Activated CD4-positive, alpha-beta T cell treated with anti-CD3 and anti-CD28 coated beads, Interleukin-2, amount 50 U/mL, for 1 hour (primary cell): ENCODE data around the gene CUEDC1.
A peak's percentile ranks its signal among the peaks of the same experiment; 100 is the strongest.
"Not testable (repeated sequence)": the region's sequence is repeated elsewhere in the genome, so short reads cannot be mapped to it uniquely, and the experiment has no call there.

Source experiments
- DNase-seq: peaks from one replicate; pipeline ENCODE4 v3.0.0-alpha.2; 2020

Gene CUEDC1

DNA sequence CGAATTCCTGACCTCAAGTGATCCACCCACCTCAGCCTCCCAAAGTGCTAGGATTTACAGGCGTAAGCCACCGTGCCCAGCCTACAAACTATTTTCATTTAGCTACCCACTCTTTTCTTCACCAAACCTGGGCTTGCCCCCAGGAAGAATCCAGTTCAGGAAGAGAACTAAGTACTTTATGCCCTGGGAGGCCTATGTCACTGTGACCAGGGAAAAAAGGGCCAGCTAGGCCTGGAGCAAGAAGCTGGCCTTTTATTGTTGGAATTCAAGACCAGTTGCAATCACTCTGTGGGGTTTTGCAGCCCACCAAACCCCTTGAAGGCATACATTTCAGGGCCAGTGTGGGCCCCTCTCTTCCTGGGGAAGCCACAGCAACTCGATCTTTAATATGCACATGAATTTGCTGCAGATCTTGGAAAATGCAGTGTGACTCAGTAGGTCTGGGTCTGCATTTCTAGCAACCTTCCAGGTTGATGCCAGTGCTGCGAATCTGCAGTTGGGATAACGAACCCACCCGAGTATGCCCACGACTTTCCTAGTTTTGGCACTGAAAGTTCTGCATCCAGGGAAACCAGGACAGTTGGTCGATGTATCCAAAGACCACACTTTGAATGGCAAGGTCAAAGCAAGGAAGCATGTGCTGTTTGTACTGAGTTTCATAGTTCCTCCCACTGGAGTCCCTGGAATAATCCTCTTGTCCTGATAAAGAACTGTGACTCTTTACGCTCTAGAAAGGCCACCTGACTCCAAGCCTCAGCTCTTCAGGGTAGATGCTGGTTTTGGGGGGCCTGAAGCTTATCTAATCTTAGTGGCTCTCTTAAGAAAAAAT, 98.2 kb downstream of the CUEDC1 start:
- no peak for DNase-seq

DNA sequence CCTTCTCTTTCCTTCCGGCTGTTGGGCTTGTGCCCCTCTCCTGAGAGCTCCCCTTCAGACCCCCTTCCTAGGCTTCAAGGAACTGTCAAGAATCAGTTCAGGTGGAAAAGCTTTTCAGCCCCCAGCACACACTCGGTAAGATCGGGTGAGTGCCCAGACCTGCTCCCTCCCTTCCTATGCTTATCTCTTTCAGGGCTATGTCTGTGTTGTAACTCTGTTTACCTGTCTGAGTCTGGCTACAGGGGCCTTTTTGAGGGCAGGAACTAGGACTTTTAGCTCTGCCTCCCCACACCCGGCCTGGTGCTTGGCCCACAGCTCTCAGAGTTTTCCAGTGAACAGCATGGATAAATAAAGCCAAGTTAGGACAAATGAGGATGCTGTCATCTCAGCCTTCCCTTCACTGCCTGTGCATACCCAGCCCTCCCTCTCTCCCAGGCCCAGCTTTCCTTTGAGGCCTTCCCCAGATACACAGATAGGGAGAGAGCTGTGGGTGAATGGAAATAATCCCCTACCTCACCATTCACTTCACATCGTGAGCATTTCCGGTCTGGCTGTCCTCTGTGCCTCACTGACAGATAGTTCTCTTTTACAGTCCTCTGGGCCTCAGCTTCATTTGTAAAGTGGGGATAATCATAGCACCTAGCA, 99.7 kb downstream of the CUEDC1 start:
- no peak for DNase-seq

DNA sequence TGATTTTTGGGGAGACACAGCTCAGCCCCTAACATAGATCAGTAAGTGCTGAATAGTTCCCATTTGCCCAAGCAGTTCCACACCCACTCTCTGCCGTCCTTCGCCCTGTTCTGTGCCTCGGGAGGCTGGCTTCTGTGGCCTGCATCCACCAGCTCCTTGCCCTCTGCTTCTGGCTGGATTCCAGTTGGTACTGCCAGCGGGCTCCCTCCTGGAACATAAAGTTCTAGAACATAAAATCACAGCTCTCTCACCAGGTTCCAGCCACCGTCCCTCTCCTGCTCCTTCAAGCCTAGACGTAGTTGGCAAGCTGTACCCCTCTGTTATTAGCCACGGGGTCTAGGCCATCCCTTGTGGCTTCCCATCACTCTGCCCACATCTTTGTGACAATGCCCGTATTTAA, 101.5 kb downstream of the CUEDC1 start:
- DNase-seq = no peak

DNA sequence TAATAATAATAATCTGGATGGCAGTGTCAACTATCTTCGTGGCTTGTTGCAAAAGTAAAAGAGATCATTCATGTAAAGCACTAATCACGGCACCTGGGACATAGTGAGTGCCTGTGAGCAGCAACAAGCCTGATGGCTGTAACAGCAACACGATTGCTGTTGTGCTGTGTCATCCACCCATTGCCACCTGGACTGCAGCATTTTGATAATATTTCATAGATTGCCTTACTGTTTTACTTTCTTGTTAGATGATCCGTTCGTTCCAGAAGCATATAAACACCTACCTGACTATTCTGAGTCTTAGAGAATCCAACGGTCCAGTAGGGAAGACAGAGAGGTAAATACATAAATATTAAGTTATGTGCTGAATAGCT, 102.3 kb downstream of the CUEDC1 start:
- DNase-seq = no peak

DNA sequence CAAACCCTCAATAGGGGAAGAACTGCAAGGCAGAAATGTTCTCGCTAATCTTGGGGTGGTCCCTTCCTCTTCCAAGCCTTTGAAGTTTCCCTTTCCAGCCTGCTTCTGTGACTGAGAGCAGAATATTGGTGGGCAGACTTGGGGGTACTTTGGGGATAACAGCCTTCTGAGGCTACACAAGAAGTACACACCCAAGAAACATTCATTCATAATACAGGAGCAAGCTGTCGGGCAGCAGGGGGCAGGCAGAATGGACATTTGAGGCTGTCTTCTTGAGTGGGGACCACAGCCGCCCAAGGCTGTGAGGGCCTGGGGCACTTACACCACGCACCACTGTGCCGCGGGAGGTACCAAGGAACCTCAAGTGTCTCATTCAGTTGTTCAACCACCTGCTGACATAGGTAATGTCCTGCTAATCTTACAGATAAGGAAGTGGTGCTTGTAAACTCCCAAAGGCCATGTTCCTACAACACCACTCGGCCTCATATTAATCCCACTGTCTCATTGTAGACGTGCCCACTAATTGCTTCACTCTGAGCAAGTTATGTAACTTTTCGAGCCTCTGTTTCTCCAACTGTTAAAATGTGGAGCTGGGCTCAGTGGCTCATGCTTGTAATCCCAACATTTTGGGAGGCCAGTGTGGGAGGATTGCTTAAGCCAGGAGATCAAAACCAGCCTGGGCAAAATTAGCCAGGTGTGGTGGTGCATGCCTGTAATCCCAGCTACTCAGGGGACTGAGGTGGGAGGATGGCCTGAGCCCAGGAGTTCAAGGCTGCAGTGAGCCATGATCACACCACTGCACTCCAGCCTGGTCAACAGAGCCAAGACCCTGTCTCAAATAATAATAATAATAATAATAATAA, 102.9 kb downstream of the CUEDC1 start:
- no peak for DNase-seq

DNA sequence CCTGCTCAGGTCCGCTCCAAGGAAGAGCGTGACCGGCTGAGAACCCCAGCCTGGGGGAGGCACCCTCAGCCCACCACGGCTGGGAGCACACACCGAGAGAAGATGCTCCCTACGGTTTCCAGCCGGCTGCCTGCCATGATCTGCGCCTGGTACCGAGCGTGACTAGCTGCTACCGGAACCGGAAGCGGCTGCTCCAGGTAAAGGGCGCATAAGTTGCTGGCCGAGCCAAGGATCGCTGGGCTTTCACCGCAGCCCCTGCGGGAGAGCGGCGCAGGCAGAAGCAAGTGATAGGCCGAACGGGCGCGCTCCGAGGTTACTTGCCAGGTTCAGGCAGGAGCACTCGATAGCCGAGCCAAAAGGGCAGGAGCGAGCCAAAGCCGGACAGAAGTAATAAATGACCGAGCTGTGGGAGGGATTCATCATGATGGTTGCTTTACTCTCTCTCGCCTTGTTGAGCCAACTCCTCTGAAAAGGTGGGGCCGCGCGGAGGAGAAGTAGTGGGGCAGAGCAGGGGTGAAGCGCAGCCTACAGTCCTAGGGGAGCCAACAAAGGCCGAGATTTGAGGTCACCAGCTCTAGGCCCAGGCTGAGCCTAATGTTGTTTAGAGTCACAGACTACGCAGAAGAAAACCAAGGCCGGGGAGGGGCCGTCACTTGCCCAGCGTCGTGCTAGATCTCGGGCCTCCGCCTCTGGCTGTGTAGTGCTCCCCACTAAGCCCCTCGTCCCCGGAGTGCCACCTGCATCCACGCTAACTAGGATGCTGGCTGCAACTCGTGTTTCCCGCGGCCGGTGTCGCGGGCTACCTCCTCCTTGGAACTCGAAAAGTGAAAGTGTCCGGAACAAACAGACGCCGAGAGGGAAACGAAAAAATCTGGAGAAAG, 105.1 kb downstream of the CUEDC1 start, which contains the start of gene MRPS23:
Gene MRPS23, minus strand, starts transcription at position 171 of the 881 bp plus-strand sequence. Its CDS starts 34 bp downstream, at position 137.
- DNase-seq = peak; percentile 95

DNA sequence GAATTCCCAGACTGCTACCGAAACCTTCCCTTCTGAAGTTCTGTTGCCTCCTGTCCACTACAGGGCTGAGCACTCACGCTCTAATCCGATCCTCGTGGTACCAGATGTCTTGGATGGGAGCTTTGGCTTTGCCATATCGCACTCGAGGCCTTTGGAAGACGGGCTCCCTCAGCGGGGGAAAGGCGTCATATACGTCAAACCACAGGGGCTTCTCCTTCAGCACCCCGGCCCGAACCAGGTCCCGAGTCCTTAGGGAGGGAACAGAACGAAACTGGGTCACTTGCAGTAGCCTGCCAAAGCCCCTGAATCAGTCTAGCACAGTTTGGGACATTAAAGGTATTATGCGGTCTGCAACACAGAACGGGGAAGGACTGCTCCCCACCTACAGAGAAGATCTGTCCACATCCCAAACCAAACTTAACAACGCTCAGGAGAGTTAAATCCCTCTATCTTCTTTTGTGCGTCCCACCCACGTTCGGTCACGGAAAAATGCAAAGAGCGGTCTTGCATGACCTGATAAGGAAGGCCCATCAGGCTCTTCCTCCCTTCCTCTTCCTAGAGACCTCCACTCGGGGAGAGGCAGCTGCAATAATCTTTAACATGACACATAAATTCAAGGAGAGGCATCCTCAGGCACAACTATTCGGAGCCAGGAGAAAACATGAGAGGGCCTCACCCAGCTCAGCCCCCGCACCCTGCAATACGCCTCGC, 105.9 kb downstream of the CUEDC1 start:
- DNase-seq = no peak

DNA sequence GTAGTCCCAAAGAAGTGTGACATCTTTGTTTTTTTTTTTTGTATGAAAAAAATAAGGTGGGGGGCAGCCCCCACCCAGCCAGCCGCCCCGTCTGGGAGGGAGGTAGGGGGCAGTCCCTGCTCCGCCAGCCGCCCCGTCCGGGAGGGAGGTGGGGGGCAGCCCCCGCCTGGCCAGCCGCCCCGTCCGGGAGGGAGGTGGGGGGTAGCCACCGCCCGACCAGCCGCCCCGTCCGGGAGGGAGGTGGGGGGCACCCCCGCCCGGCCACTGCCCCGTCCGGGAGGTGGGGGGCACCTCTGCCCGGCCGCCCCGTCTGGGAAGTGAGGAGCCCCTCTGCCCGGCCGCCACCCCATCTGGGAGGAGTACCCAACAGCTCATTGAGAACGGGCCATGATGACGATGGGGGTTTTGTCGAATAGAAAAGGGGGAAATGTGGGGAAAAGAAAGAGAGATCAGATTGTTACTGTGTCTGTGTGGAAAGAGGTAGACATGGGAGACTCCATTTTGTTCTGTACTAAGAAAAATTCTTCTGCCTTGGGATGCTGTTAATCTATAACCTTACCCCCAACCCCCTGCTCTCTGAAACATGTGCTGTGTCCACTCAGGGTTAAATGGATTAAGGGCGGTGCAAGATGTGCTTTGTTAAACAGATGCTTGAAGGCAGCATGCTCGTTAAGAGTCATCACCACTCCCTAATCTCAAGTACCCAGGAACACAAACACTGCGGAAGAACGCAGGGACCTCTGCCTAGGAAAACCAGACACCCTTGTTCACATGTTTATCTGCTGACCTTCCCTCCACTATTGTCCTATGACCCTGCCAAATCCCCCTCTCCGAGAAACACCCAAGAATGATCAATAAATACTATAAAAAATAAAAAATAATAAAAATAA, 108.9 kb downstream of the CUEDC1 start:
- DNase-seq = not testable (repeated sequence)

GRCh38 chr17:57842280-57842679, 112.9 kb downstream of the CUEDC1 start:
- DNase-seq = no peak

- no peak for DNase-seq
These were observed 115.7 kb downstream of the CUEDC1 start for GRCh38 chr17:57839571-57839923.

- DNase-seq = no peak
These were observed 116.2 kb downstream of the CUEDC1 start for GRCh38 chr17:57838857-57839570.

DNA sequence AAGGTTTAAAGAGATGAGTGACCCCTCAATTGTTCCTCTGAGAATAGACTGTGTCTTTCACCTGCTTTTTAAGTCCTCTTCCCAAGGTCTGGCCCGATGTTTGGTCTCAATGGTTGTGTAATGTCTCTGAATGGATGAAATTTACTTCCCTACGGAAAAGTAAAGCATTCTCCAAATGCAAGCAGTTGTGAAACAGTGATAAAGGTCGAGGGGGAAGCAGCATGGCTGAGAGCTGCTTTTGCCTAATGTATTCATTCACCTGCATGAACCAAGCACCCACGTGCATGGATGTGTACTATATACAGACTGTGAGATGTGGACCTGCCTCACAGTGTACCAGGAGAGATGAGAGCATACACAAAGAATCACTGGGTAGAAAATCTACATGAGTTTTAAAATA, 116.8 kb downstream of the CUEDC1 start:
- DNase-seq = no peak

DNA sequence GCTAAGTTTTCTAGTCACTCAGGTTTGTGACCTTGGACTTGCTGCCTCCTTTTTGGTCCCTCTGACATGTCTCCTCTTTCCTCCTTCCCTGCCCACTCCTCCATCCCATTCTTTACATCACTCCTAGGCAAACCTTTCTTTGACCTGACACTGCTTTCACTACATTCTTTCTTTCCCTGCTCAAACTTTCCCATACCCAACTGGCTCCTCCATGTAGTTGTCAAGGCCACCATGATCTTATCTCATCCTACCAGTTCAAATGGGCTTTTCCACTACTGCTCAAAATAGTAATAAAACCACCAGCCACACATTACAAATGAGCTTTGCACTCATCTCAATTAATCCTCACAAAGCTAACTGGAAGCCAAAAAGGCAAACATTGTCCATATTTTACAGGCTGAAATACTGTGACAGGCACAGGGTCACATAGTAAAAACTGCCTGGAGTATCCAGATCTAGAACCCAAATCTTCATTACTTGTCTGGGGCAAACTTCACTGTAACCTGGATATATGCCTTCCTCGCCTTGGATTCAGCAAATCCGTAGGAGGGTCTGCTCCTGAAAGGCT, 119.8 kb downstream of the CUEDC1 start:
- DNase-seq = no peak

GRCh38 chr17:57834146-57834741, 121.0 kb downstream of the CUEDC1 start:
- no peak for DNase-seq

DNA sequence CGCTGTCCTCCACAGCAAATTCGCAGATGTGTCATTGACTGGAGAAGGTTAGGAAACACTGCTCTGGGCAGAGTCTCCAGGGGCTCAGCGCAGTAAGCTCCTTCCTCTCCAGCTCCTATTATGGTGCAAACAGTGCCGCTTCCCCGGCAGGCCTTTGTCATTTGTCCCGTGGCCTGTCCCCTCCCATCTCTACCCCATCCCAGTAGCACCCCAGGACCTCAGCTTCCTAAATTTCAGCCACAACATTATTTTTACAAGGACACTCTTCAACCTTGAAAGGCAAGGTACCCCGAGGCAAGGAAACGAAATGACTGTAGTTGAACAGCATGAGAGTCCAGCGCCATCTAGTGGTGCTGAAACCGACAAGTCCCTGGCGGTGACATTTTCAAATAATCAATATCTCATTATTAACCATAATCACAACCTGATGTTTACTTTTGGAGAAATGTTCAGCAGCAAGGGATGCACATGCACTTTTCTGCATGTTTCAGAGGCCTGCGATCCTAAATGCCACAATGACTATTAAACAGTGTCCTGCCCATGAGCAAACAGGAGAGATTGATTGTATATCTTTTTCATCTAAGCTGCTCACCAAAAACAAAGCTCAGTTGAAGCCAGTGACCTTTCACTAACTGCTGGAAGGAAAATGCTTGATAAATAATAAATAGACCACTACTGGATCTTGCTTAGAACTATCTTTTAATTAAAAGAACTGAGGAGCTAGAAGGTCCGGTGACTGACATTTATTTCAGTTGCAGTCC, 121.9 kb downstream of the CUEDC1 start:
- DNase-seq = peak; percentile 68

DNA sequence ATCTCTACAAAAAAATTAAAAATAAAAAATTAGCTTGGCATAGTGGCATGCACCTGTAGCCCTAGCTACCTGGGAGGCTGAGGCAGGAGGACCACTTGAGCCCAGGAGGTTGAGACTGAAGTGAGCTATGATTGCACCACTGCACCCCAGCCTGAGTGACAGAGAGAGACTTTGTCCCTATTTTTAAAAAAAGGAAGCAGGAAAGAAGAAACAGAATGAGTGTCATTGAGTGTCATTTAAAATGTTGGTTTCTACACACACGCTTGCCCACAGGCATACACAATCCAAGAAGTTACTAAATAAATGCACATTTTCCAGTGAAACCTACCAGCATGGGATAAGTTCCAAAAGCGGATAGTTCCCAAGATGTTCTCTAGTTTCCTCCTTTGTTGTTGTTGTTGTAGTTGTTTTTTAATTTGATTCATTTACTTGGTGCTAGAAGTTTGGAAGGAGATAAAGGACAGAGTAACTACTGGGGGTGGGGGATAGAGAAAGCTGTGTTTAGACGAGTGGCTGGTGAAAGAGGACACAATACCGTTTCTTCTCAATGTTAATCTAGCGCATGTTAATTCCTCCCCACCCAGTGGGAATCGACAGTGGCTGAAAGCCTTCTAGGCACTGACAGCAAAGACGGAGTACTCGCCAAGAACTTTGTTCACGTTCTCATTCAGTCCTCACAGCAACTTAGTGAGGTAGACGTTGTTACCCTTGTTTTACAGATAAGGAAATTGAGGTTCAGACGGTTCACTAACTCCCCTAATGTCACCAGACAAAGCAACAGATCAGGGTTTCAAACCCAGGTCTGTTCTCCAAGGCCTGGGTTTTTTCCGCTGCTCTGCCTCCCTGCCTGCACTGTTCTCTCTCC, 122.7 kb downstream of the CUEDC1 start:
- DNase-seq = no peak

DNA sequence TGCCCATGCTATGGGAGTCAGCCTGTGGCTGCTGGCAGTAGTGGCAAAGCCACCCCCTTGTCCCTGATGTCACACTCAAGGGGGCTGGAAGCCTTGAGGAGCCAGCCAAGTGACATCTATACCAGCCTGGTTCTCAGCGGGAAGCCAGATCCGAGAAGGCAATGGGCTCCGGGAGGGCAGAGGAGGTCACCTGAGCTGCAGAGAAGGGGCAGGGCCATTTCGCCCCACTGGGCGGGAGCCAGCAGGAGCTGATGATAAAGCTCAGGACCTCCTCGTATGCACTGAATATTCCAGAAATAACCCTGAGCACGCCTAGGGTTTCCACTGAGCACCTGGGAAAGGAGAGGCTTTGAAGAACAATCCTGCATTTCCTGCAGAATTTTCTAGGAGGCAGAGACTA, 124.3 kb downstream of the CUEDC1 start:
- DNase-seq = no peak
